Stimulated activated CD8-positive, alpha-beta memory T cell treated with anti-CD3 and anti-CD28 coated beads, Interleukin-4, amount 100 ng/mL, for 1 hour (primary cell): Measurements from ENCODE around the gene CREBRF.
A peak's percentile ranks its signal among the peaks of the same experiment; 100 is the strongest.
"Not testable (repeated sequence)": the region's sequence is repeated elsewhere in the genome, so short reads cannot be mapped to it uniquely, and the experiment has no call there.

Experiments
- DNase-seq, 2 donors: peaks; one replicate each; pipeline ENCODE4 v3.0.0-alpha.2; 2020; ENCODE audit warnings: low read depth in 2 of 2, low spot score in 1 of 2

The CREBRF gene, protein sequence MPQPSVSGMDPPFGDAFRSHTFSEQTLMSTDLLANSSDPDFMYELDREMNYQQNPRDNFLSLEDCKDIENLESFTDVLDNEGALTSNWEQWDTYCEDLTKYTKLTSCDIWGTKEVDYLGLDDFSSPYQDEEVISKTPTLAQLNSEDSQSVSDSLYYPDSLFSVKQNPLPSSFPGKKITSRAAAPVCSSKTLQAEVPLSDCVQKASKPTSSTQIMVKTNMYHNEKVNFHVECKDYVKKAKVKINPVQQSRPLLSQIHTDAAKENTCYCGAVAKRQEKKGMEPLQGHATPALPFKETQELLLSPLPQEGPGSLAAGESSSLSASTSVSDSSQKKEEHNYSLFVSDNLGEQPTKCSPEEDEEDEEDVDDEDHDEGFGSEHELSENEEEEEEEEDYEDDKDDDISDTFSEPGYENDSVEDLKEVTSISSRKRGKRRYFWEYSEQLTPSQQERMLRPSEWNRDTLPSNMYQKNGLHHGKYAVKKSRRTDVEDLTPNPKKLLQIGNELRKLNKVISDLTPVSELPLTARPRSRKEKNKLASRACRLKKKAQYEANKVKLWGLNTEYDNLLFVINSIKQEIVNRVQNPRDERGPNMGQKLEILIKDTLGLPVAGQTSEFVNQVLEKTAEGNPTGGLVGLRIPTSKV

DNA sequence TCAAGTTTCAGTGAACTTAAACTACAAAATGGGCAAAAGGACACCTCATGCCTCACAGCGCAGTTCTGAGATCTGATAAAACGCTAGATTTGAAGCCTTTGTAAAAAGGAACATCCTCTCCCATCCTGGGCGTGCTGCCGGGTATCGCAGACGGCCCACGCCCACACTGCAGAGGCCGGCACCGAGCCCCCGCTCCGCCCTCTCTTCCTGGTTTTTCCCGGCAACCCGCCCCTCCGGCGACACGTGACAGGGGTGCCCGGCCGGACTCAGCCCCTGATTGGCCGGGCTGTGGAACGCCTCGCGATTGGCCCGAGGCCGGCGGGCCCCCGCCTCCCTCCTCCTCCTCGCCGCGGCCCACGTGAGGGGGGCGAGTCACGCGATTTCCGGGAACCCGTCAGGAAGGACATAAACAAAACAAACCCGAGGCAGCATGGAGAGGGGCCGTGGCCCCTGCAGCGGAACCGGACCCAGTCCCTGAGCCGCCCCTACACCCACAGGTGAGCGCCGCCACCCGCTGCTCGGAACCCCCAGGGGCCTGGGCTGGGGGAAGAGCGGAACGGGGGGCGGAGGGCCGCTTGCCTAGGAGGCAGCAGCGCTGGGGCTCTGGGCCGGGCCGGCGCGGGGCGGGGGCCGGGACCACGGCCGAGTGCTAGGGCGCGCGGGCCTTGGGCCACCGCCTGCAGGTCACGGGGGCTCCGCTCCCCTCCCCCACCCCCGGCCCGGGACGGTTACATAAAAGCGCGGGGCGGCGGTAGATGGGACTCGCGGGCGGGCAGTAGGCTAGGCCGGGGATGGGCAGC lies at the start of gene CREBRF:
TSS of gene CREBRF (plus strand) at position 370 of the 800 bp plus-strand sequence. CDS start 24,424 bp downstream, outside the sequence.
- DNase-seq, result peak; percentile 92 to 98

DNA sequence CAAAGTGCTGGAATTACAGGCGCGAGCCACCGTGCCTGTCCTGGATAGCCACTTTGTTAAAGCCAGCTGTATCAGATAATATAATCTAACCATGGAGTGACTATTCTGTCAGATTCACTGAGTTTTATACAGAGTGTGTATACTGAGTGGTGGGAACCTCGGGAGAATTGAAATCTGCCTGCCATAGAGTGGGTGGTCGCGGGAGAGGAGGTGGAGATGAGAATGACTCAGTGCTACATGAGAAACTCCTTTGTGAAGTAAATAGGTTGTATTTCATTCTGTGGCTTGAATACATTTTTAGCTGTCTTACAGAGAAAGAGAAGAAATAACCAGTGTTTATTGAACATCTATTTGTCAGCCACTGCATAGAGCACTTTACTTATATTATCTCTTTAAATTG lies 46.1 kb upstream of the CREBRF start:
- no peak for DNase-seq

DNA sequence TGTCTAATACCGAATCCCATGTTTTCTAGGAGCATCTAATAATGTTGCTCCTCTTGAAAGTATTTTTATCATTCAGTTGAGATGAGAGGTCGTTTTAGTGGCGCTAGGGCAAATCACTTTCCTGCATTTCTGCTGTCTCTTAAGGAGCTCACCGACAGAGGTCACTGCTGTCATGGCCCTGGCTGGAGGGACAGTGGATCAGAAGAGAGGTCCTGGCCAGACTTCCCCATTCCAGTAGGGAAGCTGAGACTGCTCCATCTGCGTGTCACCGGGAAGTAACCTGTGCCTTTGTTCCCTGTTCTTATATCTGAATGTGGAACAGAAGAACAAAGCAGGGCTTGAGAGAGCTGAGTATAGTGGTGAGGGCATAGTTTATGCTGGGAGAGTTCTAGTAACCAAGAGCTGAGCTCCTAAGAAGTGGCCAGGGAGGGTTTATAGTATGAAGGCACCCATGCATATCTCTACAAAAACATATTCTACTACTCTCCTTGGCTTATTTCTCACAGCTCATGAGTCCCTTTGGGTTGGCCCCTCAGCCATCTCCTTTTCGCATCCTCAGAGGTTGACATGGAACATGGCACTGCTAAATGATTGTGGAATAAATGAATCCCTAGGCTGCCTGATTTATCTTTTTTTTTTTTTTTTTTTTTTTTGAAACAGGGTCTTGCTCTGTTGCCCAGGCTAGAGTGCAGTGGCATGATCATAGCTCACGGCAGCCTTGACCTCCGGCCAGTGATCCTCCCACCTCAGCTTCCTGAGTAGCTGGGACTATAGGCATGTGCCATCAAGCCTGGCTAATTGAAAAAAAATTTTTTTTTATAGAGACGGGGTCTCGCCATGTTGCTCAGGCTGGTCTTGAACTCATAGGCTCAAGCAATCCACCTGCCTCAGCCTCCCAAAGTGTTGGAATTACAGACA lies 45.3 kb upstream of the CREBRF start:
- no peak for DNase-seq

DNA sequence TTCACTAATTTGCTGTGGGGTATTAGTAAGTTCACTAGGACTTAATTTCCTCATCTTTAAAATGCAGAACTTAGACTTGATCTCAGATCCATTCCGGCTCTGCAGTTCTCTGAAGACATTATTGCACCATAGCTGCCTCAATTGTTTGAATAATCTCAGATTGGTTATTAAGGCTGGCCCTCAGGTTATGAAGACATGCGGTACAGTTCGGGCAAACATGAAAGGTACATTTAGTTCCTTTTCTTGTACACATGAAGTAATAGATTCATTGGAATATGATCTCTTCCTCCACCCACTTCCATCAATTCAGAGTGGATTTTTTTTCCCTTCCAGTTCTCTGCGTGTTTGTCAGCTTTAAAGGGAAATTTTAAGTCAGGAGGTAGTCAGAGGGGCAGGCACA lies 44.6 kb upstream of the CREBRF start:
- DNase-seq, result no peak

DNA sequence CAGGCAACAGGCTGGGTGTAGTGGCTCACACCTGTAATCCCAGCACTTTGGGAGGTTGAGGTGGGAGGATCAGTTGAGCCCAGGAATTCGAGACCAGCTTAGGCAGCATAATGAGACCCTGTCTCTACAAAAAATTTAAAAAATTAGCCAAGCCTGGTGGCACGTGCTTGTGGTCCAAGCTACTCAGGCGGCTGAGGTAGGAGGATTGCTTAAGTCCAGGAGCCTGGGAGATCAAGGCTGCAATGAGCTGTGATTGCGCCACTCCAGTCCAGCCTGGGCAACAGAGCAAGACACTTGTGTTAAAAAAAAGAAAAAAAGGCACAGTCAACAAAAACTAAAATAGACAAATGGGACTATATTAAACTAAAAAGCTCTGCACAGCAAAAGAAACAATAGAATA lies 43.3 kb upstream of the CREBRF start:
- DNase-seq, result no peak

DNA sequence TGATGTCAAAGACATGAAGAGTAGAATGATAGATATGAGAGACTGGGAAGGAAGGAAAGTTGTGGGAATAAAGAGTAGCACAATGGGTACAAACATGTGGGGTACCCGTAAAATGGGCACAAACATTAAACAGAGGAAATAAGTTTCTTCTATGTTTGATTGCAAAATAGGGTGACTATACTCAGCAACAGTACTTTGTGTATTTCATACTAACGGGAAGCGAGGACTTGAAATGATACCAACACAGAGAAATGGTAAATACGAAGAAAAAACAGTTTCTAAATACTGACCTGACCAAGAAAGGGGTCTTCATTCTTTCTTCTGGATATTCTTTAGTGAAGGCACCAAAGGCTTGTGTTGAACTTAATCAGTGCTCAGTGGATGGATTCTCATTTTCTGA lies 41.5 kb upstream of the CREBRF start:
- DNase-seq, result no peak

DNA sequence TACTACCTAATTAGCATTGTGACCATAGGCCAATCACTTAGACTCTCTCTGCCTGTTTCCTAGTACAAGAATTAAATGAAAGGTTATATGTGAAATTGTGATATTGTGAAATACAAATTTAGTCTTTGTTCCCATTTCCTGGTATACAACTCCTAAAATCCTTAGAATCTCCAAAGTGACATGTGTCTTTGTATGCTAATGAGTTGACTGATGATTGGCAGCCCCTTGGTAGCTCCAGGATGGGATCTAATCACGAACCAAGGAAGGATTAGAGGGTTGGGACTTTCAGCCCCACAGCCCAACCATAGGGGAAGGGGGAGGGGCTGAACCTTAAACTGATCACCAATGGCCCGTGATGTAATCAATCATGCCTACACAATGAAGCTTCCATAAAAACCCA lies 41.0 kb upstream of the CREBRF start:
- no peak for DNase-seq

DNA sequence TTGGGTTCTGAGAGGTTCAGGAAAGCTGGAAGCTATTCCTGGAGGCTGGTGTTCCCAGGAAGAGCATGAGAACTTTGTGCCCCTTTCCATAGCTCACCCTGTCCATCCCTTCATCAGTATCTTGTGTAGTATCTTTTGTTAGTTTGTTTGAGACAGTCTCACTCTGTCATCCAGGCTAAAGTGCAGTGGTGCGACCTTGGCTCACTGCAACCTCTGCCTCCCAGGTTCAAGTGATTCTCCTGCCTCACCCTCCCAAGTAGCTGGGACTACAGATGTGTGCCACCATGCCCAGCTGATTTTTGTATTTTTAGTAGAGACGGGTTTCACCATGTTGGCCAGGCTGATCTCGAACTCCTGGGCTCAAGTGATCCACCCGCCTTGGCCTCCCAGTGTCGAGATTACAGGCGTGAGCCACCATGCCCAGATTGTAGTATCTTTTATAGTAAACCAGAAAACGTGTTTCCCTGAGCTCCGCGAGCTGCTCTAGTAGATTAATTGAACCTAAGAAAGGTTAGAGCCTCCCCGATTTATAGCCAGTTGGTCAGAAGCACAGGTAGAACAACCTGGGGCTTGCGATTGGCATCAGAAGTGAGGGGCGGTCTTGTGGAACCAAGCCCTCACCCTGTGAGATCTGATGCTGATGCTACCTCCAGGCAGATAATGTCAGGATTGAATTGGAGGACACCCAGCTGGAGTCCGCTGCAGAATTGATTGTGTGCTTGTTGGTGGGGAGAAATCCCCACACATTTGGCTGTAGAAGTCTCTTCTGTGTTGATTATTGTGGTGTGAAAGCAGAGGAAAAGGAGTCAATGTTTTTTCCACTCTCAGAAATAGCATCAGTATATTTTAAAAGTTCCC lies 40.3 kb upstream of the CREBRF start:
- no peak for DNase-seq

DNA sequence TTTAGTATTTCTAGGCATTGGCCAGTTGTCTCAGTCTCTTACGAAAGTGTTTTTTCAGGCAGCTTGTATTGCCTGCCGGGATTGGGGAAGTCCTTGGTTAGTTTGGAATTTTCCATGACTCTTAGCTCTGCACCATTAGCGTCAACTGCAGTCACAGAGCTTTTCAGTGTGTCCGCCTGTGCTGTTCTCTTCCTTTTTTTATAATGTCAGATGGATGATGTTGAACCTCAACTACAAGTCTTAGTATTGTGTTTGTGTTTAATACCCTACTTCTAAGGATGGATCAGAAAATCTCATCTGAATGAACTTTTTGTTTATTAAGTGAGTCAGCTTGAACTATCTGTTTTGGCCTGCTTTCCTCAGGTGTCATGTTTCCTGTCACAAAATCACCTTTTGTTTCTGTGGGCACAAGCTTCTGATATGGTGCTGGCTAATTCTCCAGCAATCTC lies 39.5 kb upstream of the CREBRF start:
- DNase-seq, result no peak

DNA sequence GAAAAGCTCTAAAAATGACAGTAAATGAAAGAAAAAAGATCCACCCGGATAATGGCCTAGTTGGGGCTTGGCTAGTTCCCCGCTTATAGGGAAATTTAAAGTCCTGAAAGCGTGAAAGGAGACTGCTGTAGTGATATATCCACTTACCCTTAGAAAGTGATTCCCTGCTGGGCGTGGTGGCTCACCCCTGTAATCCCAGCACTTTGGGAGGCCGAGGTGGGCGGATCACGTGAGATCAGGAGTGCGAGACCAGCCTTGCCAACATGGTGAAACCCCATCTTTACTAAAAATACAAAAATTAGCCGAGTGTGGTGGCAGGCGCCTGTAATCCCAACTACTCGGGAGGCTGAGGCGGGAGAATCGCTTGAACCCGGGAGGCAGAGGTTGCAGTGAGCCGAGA lies 39.1 kb upstream of the CREBRF start:
- not testable (repeated sequence) for DNase-seq

DNA sequence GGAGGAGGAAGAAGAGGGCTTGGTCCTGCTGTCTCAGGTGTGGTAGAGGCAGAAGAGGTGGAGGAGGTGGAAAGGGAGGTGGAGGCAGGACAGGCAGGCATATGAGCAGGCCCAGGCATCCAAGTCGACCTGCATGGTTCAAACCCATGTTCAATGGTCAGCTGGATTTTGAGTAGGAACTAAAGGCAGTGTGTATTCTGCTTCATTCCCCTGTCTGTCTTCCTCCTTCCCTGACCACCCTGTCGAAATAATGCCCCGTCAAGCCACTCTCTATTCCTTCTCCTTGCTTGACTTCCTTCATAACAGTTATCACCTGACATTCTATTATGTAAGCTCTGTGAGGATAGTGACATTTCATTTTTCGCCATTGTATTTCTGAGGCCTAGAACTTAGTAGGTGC lies 37.8 kb upstream of the CREBRF start:
- DNase-seq, result no peak

DNA sequence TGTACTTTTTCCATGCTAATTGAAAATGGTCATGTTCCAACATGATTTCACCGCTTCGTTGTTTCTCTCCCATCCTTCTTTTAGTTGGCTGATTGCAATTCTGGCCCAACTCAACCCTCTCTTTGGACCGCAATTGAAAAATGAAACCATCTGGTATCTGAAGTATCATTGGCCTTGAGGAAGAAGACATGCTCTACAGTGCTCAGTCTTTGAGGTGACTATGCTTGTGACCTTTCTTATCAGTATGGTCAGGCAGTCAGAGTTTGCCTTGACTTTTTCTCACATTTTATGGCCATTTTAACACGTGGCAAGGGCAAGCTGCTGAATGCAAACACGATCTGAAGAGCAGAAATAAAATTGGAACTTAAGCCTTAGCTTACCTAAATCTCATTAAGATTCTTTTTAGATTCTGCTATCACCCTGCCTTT lies 36.0 kb upstream of the CREBRF start:
- DNase-seq, result no peak

DNA sequence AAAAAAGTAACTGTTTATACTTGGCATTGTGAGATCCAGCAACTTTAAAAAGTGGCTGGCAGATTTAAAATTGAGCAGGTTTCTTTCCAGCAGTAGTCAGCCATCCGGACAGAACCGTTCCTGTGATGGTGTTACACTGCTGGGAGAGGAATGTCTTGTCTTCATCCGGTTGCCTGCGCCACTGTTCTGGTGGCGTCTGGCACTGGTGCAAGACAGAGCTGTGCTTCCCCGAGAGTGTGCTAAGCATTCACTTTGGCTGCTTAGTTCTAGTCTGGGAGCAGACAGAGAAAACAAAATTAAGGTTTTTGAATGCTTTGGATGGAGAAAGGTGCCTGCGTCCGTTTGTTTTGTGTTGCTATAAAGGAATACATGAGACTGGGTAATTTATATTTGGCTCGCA lies 35.5 kb upstream of the CREBRF start:
- DNase-seq, result no peak

DNA sequence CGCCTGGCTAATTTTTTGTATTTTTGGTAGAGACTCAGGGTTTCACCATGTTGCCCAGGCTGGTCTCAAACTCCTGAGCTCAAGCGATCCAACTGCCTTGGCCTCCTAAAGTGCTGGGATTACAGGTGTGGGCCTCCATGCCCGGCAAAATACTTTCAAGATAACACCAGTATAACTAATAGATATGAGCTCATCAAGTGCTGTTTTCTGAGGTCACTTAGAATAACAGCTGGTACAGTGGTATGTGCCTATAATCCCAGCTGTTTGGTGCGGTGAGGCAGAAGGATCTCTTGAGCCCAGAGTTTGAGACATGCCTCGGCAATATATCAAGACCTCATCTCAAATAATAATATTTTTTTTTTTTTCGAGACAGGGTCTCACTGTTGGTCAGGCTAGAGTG lies 30.5 kb upstream of the CREBRF start:
- DNase-seq, result no peak

DNA sequence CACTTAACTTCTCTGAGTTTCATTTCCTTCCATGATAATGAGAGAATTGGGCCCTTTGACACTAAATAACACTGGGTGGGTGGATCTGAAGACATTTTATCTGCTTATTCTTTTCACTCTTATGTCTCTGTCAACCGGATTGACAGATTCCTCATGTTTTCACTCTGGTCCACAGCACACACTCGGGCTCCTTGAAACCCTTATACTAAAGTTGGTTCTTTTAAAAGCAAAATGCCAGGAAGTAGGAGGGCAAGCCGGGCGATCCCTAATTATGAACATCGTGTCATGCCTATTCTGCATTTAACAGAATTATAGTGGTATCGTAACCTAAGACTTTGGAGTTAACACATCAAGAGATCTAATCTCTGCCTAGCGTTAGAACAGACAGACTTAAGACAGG lies 28.2 kb upstream of the CREBRF start:
- no peak for DNase-seq

DNA sequence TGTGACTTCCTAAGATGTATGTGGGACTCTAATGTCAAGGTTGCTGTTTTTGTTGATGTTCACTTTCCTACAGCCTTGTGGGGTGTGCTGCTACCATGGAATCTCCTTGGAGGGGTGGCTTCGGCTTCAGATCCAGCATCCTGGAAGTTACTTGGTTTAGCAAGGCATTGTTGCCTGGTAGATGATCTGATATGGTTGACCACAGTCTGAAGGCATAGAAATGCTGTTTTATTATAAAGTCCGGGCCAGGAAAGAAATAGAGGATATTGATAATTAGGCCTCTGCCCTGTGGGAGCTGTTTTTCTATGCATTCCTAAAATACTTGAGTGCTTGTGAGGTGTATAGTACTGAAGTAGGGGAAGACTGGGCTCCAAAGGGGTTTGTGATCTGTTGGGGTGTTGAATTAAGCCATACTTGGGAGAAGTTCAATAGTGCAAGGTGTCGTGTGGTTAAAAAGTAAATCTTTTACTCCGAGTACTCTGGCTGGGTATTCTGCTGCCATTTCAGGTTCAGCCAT lies 27.3 kb upstream of the CREBRF start:
- DNase-seq, result no peak

DNA sequence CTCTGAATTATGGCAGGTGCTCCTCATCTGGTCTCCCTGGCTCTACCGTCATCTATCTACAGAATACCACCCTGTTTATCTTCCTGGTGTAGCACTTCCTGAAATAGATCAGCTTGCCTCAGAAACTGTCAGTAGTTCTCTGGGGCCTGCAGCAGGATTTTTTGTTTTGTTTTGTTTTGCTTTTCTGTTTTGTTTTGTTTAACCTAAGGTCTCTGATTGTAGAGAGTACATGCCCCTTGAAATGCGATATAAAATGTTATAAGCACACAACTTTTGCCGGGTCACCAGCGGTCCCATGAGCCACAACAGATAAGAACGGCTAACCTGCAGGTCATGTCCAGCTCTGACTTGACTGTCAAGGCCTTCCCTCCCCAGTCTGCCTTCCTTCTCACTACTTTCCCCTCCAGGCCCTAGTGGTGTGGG lies 26.6 kb upstream of the CREBRF start:
- no peak for DNase-seq

DNA sequence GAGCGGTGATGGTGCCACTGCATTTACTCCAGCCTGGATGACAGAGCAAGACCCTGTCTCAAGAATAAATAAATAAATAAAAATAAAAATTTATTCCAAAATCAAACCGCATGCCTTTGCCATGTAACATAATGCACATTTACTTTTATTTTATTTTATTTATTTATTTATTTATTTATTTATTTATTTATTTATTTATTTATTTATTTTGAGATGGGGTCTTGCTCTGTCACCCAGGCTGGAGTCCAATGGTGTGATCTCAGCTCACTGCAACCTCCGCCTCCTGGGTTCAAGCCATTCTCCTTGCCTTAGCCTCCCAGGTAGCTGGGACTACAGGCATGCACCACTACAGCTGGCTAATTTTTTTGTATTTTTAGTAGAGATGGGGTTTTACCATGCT lies 24.1 kb upstream of the CREBRF start:
- not testable (repeated sequence) for DNase-seq

DNA sequence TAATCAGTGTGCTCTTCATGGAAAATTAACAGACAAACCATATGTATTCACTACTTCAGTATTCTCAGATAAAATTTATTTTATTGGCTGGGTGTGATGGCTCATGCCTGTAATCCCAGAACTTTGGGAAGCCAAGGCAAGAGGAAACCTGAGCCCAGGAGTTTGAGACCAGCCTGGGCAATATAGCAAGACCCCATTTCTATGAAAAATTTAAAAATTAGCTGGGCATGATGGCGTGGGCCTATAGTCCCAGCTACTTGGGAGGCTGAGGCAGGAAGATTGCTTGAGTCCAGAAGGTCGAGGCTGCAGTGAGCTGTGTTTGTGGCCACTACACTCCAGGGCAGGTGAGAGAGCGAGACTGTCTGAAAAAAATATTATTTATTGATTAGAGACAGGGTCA lies 23.4 kb upstream of the CREBRF start:
- no peak for DNase-seq

DNA sequence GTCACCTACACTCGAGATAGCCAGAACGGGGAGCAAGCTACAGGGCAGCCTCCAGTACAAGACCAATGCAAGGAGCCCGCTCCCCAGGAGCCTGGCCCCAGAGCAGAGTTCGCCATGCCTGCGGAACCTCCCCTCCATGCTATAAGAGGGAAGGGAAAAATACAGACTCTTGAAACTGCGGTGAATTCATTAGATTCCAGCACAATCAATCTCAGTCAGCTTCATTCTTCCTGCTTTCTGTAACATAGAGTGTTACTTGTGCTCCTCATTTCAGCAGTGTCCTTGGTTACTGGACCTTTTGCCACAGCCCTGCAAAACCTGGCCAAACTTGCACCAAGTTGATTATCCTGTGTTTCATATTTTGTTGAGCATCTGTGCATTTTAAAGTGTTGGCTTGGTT lies 22.2 kb upstream of the CREBRF start:
- DNase-seq, result no peak
